ENCODE results near the gene ST7.

DNA sequence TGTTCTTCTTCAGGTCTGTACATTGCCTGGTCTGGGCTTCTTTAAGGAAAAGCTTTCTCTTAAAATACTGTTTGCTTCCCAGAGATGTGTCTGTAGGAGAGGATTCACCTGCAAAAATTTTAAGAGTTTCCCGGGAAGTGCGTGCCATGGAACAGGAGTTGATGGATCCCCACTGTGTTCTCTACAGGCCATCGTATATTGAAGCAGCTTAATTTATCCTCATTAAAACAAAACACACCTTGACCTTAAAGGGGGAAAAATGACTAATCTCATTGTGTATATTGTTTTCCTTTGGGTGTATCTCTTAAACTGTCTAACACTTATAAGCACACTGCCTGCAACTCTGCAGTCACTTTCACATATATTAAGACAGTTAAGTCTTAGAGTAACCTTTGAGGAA is 111.4 kb downstream of the ST7 start:
- TF ChIP-seq, protein P1, sequence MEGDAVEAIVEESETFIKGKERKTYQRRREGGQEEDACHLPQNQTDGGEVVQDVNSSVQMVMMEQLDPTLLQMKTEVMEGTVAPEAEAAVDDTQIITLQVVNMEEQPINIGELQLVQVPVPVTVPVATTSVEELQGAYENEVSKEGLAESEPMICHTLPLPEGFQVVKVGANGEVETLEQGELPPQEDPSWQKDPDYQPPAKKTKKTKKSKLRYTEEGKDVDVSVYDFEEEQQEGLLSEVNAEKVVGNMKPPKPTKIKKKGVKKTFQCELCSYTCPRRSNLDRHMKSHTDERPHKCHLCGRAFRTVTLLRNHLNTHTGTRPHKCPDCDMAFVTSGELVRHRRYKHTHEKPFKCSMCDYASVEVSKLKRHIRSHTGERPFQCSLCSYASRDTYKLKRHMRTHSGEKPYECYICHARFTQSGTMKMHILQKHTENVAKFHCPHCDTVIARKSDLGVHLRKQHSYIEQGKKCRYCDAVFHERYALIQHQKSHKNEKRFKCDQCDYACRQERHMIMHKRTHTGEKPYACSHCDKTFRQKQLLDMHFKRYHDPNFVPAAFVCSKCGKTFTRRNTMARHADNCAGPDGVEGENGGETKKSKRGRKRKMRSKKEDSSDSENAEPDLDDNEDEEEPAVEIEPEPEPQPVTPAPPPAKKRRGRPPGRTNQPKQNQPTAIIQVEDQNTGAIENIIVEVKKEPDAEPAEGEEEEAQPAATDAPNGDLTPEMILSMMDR (IDR thresholded peaks at IDR 0.05), result no peak
- TF ChIP-seq TCF7L2 (IDR thresholded peaks at IDR 0.05; ENCODE audit: low read depth, low read length) (no peak), POLR2AphosphoS5 (IDR thresholded peaks at IDR 0.05; ENCODE audit: low read depth, low read length) (no peak)

All from Panc1 (cell line).